Measurements from ENCODE around the gene NAA11. TPM values are rescaled to one million over a fixed set of nuclear protein-coding genes. Genes with fewer than 3 reads are reported as not detected.

NAA11 gene
- total RNA-seq, 2 experiments from 2014 or later: not detected

DNA sequence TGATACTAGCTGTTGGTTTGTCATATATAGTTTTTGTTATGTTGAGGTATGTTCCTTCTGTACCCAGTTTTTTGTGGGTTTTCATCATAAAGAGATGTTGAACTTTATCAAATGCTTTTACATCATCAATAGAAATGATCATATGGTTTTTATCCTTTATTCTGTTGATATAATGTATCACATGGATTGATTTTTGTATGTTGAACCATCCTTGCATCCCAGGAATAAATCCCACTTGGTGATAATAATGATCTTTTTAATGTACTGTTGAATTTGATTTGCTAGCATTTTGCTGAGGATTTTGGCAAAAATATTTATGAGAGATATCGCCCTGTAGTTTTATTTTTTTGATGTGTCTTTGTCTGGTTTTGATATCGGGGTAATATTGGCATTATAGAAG, 22.5 kb upstream of the NAA11 start:
- H3K36me3 Mint-ChIP-seq (ENCODE audit: low read depth): no peaks in the 10 kb centered on the region
- no peaks in the 10 kb centered on the region for H3K4me1 Mint-ChIP-seq (ENCODE audit: low read depth)
- TF ChIP-seq, protein P1, sequence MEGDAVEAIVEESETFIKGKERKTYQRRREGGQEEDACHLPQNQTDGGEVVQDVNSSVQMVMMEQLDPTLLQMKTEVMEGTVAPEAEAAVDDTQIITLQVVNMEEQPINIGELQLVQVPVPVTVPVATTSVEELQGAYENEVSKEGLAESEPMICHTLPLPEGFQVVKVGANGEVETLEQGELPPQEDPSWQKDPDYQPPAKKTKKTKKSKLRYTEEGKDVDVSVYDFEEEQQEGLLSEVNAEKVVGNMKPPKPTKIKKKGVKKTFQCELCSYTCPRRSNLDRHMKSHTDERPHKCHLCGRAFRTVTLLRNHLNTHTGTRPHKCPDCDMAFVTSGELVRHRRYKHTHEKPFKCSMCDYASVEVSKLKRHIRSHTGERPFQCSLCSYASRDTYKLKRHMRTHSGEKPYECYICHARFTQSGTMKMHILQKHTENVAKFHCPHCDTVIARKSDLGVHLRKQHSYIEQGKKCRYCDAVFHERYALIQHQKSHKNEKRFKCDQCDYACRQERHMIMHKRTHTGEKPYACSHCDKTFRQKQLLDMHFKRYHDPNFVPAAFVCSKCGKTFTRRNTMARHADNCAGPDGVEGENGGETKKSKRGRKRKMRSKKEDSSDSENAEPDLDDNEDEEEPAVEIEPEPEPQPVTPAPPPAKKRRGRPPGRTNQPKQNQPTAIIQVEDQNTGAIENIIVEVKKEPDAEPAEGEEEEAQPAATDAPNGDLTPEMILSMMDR (IDR thresholded peaks at IDR 0.05): no peak
- no peak for DNase-seq
- H3K27ac Mint-ChIP-seq: no peak overlapping the region
- no peak for ATAC-seq
- ChIA-PET CTCF (no interaction called here), POLR2A (no interaction called here)
- no peak overlapping the region for H3K4me3 Mint-ChIP-seq
- intact Hi-C loops (cut with micrococcal nuclease): no loop called here
- peaks cover 1% of the 10 kb centered on the region for H3K27me3 Mint-ChIP-seq
- H3K9me3 Mint-ChIP-seq: peaks cover 6% of the 10 kb centered on the region

DNA sequence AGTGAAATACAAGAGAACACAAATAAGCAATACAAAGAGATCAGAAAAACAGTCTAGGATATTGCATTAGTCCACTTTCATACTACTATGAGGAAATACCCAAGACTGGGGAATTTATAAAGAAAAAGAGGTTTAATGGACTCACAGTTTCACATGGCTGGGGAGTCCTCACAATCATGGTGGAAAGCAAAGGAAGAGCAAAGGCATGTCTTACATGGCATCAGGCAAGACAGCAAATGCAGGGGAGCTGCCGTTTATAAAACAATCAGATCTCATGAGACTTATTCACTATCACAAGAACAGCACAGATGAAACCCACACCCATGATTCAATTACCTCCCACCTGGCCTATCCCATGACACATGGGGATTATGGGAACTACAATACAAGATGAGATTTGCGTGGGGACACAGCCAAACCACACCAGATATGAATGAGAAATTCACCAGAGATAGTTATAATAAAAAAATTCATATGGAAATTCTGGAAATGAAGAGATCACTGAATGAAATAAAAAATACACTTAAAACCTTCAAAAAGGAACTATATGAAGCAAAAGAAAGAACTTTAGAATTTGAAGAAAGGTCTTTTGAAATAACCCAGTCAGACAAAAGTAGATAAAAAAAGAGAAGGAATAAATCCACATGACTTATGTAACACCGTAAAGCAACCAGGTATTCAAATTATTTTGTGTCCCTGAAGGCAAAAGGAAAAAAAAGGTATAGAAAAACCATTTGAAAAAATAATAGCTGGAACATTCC, 16.2 kb upstream of the NAA11 start:
- Mint-ChIP-seq H3K9me3 (peaks cover 20% of the 10 kb centered on the region), H3K4me1 (ENCODE audit: low read depth) (no peaks in the 10 kb centered on the region), H3K27ac (no peak overlapping the region), H3K36me3 (ENCODE audit: low read depth) (no peaks in the 10 kb centered on the region), H3K4me3 (no peak overlapping the region), H3K27me3 (no peaks in the 10 kb centered on the region)
- DNase-seq (no peak), ATAC-seq (no peak)
- CTCF ChIA-PET: no interaction called here
- intact Hi-C loops (cut with micrococcal nuclease): no loop called here
- TF ChIP-seq, protein P1 (IDR thresholded peaks at IDR 0.05): no peak
- POLR2A ChIA-PET: no interaction called here

DNA sequence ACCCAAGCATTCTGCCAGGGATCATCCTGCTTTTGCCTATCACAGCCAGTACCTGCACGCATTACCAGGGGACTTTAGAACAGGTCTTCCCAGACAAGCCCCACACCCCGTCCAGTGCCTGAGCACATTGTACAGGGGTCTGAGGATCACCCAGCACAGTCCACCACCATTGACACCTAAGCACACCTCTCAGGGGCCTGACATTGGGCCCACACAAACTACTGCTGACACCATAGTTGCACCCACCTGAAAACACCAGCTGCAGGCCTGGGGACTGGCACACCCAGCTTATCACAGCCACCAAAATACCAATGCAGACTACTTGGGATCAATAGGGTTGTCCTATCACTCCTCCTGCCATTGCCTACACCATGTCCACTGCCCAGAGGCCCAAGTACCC, 14.7 kb upstream of the NAA11 start:
- DNase-seq (no peak), ATAC-seq (no peak)
- ChIA-PET POLR2A (no interaction called here), CTCF (no interaction called here)
- no peaks in the 10 kb centered on the region for H3K27me3 Mint-ChIP-seq
- no peaks in the 10 kb centered on the region for H3K4me1 Mint-ChIP-seq (ENCODE audit: low read depth)
- intact Hi-C loops (cut with micrococcal nuclease): no loop called here
- no peak overlapping the region for H3K4me3 Mint-ChIP-seq
- TF ChIP-seq, protein P1 (IDR thresholded peaks at IDR 0.05): no peak
- peaks cover 20% of the 10 kb centered on the region for H3K9me3 Mint-ChIP-seq
- no peaks in the 10 kb centered on the region for H3K36me3 Mint-ChIP-seq (ENCODE audit: low read depth)
- H3K27ac Mint-ChIP-seq: no peak overlapping the region

DNA sequence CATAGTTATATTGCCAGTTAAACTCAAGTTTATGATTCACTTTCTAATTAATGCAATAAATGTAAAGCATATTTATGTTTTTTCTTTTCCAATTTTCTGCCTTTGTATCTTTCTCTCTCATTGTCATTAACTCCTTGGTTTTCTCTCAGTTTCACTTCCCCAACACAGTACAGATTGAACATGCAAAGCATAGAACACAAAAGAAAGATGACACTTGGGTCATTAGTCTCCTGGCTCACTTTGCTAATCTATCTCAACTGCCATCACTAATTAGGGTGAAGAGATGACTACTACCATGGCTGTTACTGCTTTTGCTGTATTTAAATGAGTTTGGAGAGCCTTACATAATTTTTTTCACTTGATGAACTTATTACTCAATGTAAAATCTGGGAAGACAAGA, 12.3 kb upstream of the NAA11 start:
- Mint-ChIP-seq H3K27me3 (no peaks in the 10 kb centered on the region), H3K36me3 (ENCODE audit: low read depth) (no peaks in the 10 kb centered on the region), H3K4me1 (ENCODE audit: low read depth) (no peaks in the 10 kb centered on the region), H3K27ac (no peak overlapping the region), H3K9me3 (peaks cover 16% of the 10 kb centered on the region), H3K4me3 (no peak overlapping the region)
- TF ChIP-seq, protein P1 (IDR thresholded peaks at IDR 0.05): no peak
- intact Hi-C loops (cut with micrococcal nuclease): no loop called here
- ATAC-seq (no peak), DNase-seq (no peak)
- ChIA-PET CTCF (no interaction called here), POLR2A (no interaction called here)

DNA sequence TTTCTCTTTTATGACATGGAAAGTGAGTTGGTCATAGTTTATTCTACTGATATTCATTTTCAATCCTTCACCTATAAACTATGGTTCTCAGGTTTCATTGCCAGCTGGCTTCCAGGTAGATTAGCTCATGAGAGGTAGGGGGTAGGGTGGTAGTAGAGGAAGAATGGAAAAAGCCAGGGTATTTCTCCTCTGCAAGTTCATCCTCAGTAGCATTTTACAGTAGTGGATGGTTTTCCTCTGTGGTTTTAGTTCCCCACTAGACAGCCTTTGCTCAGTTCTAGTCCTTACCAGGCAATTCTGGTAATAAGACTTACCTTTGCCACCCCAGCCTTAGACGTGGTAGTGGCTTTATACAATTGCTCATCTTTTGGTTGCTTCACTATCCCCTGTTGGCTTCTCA, 8.9 kb upstream of the NAA11 start:
- Mint-ChIP-seq H3K9me3 (no peaks in the 10 kb centered on the region), H3K27me3 (no peaks in the 10 kb centered on the region), H3K4me3 (no peak overlapping the region), H3K36me3 (ENCODE audit: low read depth) (no peaks in the 10 kb centered on the region), H3K27ac (no peak overlapping the region), H3K4me1 (ENCODE audit: low read depth) (no peaks in the 10 kb centered on the region)
- ATAC-seq (no peak), DNase-seq (no peak)
- intact Hi-C loops (cut with micrococcal nuclease): no loop called here
- ChIA-PET CTCF (no interaction called here), POLR2A (no interaction called here)
- TF ChIP-seq, protein P1 (IDR thresholded peaks at IDR 0.05): no peak
